ENCODE results near the gene CD44.
A peak's percentile ranks its signal among the peaks of the same experiment; 100 is the strongest.

CD44 gene

GRCh38 chr11:35112056-35112845 lies 26.7 kb upstream of the CD44 start:
- no peak for DNase-seq (ENCODE audit: low read depth in 2 of 2)

DNA sequence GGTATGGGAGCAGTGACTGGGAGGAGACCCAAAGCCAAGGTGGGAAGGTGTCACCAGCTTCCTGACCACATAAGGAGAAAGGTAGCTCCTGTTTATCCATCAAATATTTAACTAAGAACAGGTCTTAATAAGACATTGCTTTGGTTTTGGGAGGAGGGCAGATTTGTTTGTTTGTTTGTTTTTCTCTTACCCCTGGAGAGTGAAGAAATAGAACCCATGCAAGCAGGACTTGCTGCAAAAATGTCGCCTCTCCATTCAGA lies 26.2 kb upstream of the CD44 start:
- no peak for DNase-seq (ENCODE audit: low read depth in 2 of 2)

DNA sequence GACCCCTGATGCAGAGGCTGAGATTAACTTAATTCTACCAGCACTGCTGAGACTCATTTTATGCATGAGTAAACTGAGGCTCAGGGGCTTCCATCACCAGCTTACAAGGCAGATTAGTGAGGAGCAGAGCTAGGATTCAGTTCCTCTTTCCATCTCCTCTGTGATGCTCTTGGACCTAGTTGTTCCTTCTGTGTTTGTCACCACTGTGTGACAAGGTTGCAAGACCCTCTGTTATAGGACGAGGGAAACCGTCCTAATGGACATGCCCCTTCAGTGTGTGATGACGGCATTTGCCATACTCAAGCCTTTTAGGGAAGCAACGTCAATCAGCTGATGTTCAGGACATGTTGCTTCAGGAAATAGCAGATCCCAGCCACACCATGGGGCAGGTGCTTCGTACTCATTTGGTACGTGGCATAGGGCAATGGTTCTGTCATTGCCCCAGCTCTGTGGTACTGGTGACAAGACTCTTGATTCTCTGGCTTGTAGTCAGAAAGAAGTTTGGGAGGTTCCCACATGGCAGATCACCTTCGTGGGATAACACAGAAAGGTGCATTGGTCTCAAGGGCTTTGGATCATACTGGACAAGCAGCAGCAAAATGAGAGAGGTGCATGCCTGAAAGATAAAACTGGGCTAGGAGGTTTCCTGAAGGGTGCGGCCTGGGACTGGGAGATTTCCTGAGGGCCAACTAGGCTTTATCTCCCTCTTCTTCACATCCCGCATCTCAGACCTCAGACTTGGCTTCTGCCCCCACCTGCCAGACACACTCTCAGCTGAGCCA lies 23.9 kb upstream of the CD44 start:
- DNase-seq (ENCODE audit: low read depth in 2 of 2), result no peak

- no peak for DNase-seq (ENCODE audit: low read depth in 2 of 2)
These were observed 23.3 kb upstream of the CD44 start for GRCh38 chr11:35115688-35116030.

DNA sequence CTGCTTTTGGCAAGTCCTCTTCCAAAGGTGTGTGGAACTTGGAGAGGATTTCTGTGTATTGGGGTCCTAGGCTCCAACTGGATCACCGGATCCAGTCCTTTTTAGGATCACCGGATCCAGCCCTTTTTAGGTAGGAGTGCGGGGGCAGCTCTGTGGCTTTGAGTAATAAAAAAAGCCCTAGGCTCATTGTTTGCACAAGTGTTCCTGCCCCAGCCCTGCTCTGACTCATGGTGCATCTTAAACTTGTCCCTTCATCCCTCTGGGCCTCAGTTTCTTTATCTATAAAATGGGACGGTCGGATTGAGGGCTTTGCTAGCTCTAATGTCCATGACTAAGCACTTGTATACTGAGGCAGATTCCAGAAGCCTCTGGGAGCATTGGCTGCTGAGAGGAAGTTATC lies 22.7 kb upstream of the CD44 start:
- no peak for DNase-seq (ENCODE audit: low read depth in 2 of 2)

DNA sequence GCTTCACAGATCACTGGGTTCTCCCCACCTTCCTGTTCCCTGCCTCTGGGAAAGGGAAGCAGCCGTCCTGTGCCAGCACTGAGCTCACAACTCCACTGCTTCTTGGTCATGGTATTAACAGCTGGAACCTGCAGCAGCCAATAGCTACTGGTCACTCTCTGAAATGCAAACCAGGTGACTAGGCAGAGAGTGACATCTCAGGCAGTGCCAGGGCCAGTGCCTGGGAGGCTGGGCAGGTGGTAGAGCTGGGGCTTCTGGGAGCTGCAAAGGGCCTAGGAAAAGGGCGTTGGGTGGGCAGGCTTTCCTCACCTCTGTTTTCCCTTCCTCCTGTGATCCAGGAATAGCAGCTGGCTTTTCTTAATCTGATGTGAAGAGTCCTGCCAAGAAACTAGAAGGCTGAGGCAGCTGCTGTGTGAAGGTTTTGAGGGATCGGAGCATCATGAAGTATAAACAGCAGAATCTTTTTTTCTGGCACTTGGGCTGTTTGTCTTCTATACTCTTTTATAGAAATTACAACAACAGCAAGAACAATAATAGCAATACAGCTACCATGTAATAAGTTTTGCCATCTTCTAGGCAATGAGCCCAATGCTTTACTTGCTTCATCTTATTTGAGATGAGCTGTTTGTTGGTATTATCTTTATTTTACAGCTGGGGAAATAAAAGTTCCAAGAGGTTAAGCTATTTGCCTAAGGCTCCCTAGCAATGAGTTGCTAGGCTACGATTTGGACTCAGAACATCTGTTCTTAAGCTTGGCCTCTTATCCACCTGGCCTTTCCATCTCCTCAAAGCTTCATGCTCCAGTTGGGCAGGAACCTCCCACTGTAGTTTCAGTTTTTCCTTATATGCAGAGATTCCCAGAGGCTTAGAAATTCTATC lies 22.0 kb upstream of the CD44 start:
- DNase-seq (ENCODE audit: low read depth in 2 of 2), result no peak

DNA sequence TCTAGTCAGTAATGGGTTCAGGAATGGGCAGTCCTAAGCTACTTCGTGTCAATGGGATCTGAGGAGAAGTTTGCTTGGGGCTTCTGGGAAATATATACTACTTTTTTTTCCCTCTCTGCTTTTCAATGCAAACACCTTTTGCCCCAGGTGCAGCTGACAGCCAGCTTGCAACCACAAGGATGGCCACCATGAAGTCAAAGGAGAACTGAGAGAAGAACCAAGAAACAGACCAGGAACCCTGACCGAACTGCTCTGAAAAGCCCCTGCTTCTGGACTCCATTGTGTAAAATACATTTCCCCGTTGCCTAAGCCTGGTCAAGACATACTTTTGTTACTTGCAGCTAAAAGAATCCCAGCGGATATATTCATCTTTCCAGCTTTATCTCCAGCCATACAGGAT lies 20.1 kb upstream of the CD44 start:
- no peak for DNase-seq (ENCODE audit: low read depth in 2 of 2)

DNA sequence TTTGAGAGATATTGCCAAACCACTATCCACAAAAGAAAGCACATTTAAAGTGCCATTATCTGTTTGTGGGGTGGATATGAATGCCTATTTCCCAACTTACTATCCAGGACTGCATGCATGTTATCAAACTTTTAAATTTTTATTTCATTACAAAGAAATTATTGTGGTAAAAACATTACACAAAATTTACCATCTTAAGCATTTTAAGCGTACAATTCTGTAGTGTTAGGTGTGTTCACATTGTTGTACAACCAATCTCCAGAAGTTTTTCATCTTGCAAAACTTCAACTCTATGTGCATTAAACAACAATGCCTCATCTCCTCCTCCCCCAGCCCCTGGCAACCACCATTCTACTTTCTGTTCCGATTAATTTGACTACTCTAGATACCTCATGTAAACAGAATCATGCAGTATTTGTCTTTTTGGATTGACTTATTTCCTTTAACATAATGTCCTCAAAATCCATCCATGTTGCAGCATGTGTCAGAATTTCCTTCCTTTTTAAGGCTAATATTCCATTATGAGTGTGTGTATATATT lies 17.6 kb upstream of the CD44 start:
- no peak for DNase-seq (ENCODE audit: low read depth in 2 of 2)

GRCh38 chr11:35122308-35122707 lies 16.7 kb upstream of the CD44 start:
- DNase-seq (ENCODE audit: low read depth in 2 of 2), result no peak

GRCh38 chr11:35126000-35126878 lies 12.7 kb upstream of the CD44 start:
- peak in 1 of 2 donors; percentile 16 for DNase-seq (ENCODE audit: low read depth in 2 of 2)

- DNase-seq (ENCODE audit: low read depth in 2 of 2), result no peak
These were observed 11.9 kb upstream of the CD44 start for GRCh38 chr11:35126879-35127581.

- no peak for DNase-seq (ENCODE audit: low read depth in 2 of 2)
These were observed 11.4 kb upstream of the CD44 start for GRCh38 chr11:35127619-35128018.

DNA sequence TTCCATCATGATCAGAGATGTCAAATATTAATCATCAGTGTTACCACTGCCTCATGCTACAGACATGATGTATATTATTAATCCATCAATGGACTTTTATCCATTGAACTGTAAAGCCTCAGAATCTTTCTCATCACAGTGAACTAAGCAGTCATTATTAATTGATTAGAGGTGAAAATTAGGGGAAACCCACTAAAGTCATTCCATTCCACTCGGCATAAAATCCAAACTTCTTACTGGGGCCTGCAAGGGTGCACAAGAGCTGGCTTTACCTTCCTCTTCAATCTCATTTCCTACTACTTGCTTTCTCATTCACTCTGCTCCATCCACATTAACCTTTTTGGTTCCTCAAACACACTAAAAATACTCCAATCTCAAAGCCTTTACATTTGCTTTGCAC lies 7.9 kb upstream of the CD44 start:
- no peak for DNase-seq (ENCODE audit: low read depth in 2 of 2)

GRCh38 chr11:35131886-35132285 lies 7.1 kb upstream of the CD44 start:
- DNase-seq (ENCODE audit: low read depth in 2 of 2), result no peak

DNA sequence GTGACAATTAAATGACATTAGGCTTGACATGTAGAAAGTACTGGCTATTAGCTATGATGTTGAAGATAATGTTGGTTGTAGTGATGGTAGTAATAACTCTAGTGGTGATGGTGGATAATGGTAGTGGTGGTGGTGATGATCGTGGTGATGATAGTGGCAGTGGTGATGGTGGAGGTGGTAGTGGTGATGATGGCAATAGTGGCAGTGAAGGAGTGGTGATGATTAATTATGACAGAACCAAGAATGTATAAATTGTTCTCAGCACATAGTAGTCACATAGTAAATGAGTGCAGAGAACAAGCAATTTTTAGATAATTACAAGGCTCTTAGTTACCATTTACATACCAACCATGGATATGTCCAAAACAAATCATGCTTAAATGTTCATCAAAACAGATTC lies 5.3 kb upstream of the CD44 start:
- DNase-seq (ENCODE audit: low read depth in 2 of 2), result no peak

DNA sequence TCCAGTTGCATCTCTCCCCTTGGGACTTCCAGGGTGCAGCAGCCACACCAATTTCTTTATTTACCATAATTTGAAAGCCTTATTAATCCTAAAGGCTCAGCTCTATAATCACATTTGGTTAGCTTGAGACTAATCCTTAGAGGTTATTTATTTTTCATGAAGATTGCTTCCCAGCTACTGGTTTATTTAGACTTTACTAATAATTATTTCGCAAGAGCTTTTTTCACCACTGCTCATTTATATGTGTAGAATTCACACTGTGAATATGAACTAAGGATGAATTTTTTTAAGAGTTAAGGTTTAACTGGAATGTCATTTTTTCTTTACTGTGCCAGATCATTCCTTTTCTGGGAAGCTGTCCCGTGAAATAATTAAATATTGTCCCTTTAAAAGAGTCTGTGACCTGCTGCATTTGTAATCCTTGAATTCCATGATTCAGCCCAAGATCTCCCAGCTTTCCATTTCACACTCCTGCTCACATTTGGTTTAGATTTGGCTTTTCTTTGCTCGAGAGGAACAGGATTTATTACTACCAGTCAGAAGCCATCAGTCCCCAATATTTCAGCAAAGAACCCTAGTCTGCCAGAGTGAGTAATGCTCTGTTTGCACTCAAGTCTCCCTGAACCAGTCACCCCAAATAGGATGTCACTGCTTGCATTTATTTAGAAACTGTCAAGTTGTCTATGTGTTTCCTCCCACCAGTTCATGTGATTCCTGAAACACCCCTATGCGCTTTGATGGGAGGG lies 4.4 kb upstream of the CD44 start:
- DNase-seq (ENCODE audit: low read depth in 2 of 2), result no peak

DNA sequence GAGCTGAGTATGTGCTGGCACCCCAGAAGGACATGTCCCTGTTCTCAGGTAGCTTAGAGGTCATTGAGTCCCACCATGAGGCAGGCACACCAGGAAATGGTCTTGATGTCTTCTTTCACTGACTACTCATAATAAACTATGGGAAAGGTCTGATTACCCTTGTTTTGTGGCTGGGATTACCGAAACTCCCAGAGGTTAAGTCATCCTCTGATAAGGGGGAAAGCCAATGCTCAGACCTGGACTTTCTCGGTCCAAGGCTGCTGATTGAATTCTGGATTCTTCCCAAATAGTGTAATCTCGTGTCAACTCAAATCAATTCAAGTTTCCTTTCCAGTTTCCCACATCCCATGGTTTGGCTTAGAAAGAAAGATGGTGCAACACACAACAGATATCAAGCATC lies 3.7 kb upstream of the CD44 start:
- no peak for DNase-seq (ENCODE audit: low read depth in 2 of 2)

- DNase-seq (ENCODE audit: low read depth in 2 of 2), result no peak
These were observed 2.7 kb upstream of the CD44 start for GRCh38 chr11:35136311-35136710.

DNA sequence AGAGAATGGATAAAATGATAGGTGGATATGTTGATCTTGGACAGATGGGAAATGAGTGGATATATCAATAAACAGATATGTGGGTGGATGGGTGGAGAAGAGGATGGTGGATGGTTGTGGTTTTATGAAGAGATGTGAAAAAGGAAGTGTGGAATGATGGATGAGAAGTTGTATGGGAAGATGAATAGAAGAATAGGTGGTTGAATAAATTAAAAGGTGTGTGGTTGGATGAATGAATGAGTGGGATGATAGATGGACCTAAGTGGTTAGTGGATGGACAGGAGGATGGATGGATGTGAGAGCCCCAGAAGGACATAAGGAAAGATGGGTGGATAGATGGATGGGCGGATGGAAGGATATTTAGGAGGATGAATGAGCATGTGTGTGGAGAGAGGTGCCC lies 913 bp upstream of the CD44 start:
- DNase-seq (ENCODE audit: low read depth in 2 of 2), result no peak

- DNase-seq (ENCODE audit: low read depth in 2 of 2), result no peak
These were observed 397 bp upstream of the CD44 start for GRCh38 chr11:35138606-35138942.
